ENCODE results near the gene TGM4. TPM values are rescaled to one million over a fixed set of nuclear protein-coding genes. Genes with fewer than 3 reads are reported as not detected.

TGM4 gene
- total and polyA plus RNA-seq, 2 experiments from 2014 or later = not detected

GRCh38 chr3:44867421-44868111, 6.8 kb upstream of the TGM4 start:
- H3K27me3 Mint-ChIP-seq (ENCODE audit: insufficient read depth, low read depth, poor library complexity) = peaks cover 17% of the 10 kb centered on the region
- Histone ChIP-seq H4K20me1 (replicated peaks; ENCODE audit: insufficient read depth) (no peaks in the 10 kb centered on the region; the same call in 1 of the 2 replicates), H3K27ac (ENCODE audit: low read depth) (no peak overlapping the region), H3K4me3 (no peak overlapping the region), H3F3A (replicated peaks; ENCODE audit: low read depth) (peaks cover 3% of the 10 kb centered on the region; the same call in 1 of the 2 replicates), H3K27me3 (ENCODE audit: insufficient read depth) (no peaks in the 10 kb centered on the region), H2AFZ (no peak overlapping the region), H3K36me3 (ENCODE audit: insufficient read depth) (no peaks in the 10 kb centered on the region), H3K9me2 (ENCODE audit: insufficient read depth) (no peaks in the 10 kb centered on the region), H3K4me2 (no peak overlapping the region), H3K79me2 (replicated peaks; ENCODE audit: insufficient read depth) (no peaks in the 10 kb centered on the region; the same call in 1 of the 2 replicates), H3K4me1 (ENCODE audit: insufficient read depth) (peaks cover 5% of the 10 kb centered on the region; the same call in 1 of the 2 replicates)
- no peak for TF ChIP-seq REST (IDR thresholded peaks at IDR 0.05; ENCODE audit: unreplicated experiment)
- no peak for TF ChIP-seq CREB1 (CRISPR knock-in tag; IDR thresholded peaks at IDR 0.05; ENCODE audit: low read depth)
- no peak for TF ChIP-seq ZNF462 (CRISPR knock-in tag; IDR thresholded peaks at IDR 0.05)
- TF ChIP-seq EZH2 (IDR thresholded peaks at IDR 0.05; ENCODE audit: low read depth, unreplicated experiment) = no peak
- no peak for TF ChIP-seq POLR2AphosphoS5 (IDR thresholded peaks at IDR 0.05; ENCODE audit: low read depth)
- TF ChIP-seq ETS1 (IDR thresholded peaks at IDR 0.05) = no peak
- no peak for TF ChIP-seq CTCF (conservative IDR thresholded peaks at IDR 0.05; ENCODE audit: low read depth in 2 of 2)
- TF ChIP-seq JUNB (IDR thresholded peaks at IDR 0.05; ENCODE audit: unreplicated experiment) = no peak
- no peak for TF ChIP-seq NANOG (IDR thresholded peaks at IDR 0.05; ENCODE audit: borderline replicate concordance)
- TF ChIP-seq STAT1 (IDR thresholded peaks at IDR 0.05; ENCODE audit: unreplicated experiment) = no peak
- TF ChIP-seq EZH2phosphoT487 (IDR thresholded peaks at IDR 0.05; ENCODE audit: unreplicated experiment) = no peak
- no peak for TF ChIP-seq ZNF331 (CRISPR knock-in tag; IDR thresholded peaks at IDR 0.05; ENCODE audit: low read depth)
- TF ChIP-seq ZNF114 (CRISPR knock-in tag; IDR thresholded peaks at IDR 0.05) = no peak
- no peaks in the 10 kb centered on the region for H3K9me3 Mint-ChIP-seq
- H3K4me1 Mint-ChIP-seq = peaks cover 6% of the 10 kb centered on the region; the same call in 2 of the 3 replicates
- H3K36me3 Mint-ChIP-seq (ENCODE audit: low read depth) = peaks cover 31% of the 10 kb centered on the region
- H3K27ac Mint-ChIP-seq = no peak overlapping the region
- H3K4me3 Mint-ChIP-seq = no peak overlapping the region
- DNase-seq (ENCODE audit: low spot score) (no peak), ATAC-seq (no peak)
